G401 (cell line): Measurements from ENCODE around the gene TRAF2. TPM values are rescaled to one million over a fixed set of nuclear protein-coding genes. Genes with fewer than 3 reads are reported as not detected.
"Not testable (repeated sequence)": the region's sequence is repeated elsewhere in the genome, so short reads cannot be mapped to it uniquely, and the experiment has no call there.

ENCODE experiments used
- DNase-seq: peaks from one replicate; pipeline ENCODE4 v3.0.0-alpha.2; 2015; ENCODE audit warnings: low spot score
- in situ Hi-C: cut with HindIII; loops from 2 replicates; pipeline ENCODE4 v1.10.0; 2016; ENCODE audit warnings: low sequenced_read_pairs, mixed read lengths
- total RNA-seq: library from RNA; depleted of rRNA; stranded (reverse); fragments of >200 nt; shearing (Covaris generic); gene quantifications from 2 replicates; pipeline ENCODE4 v1.2.3, GENCODE V29; 2014; rRNA removed

TRAF2 gene, protein sequence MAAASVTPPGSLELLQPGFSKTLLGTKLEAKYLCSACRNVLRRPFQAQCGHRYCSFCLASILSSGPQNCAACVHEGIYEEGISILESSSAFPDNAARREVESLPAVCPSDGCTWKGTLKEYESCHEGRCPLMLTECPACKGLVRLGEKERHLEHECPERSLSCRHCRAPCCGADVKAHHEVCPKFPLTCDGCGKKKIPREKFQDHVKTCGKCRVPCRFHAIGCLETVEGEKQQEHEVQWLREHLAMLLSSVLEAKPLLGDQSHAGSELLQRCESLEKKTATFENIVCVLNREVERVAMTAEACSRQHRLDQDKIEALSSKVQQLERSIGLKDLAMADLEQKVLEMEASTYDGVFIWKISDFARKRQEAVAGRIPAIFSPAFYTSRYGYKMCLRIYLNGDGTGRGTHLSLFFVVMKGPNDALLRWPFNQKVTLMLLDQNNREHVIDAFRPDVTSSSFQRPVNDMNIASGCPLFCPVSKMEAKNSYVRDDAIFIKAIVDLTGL
- 22.6 and 36.3 TPM in 2 replicates for total RNA-seq

DNA sequence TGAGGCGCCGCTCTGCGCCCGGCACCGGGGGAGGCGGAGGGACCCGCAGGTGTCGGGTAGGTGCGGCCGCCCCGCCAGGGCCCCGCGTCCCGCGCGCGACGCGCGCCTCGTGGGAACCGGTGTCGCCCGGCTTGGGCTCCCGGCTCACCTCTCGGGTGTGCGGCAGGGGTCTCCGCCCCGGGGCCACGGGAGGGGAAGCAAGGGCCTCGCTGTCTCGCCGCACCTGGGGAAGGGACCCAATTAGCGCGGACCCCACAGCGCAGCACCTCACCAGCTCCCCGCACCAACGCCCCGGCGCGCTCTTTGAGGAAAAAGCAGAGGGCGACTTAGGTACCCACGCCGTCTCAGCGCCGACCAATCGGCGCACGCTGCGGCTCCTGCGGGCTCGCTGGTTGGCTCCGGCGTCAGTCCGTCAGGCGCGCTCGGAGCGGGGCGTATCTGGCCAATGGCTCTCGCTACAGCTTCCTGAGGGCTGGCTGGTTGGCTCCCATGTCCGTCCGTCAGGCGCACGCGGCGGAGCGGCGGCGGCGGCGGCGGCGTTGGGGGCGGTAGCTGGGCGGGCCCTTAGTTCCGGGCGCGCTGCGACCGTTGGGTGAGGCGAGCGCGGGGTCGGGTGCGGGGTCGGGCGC, at the start of gene TRAF2:
TSS of gene TRAF2 (plus strand) at position 567 of the 629 bp plus-strand sequence. CDS start 12,225 bp downstream, outside the sequence.
- in situ Hi-C loops = loop anchor here (10.0 kb wide), 1 partner anchor 49 kb away; no protein-coding TSS in a partner anchor
- peak; percentile 98 for DNase-seq

GRCh38 chr9:136837146-136837855, 49.0 kb upstream of the TRAF2 start:
- in situ Hi-C loops = no loop called here
- DNase-seq = no peak

GRCh38 chr9:136837856-136838277, 48.4 kb upstream of the TRAF2 start:
- in situ Hi-C loops, DNase-seq: not testable (repeated sequence)

DNA sequence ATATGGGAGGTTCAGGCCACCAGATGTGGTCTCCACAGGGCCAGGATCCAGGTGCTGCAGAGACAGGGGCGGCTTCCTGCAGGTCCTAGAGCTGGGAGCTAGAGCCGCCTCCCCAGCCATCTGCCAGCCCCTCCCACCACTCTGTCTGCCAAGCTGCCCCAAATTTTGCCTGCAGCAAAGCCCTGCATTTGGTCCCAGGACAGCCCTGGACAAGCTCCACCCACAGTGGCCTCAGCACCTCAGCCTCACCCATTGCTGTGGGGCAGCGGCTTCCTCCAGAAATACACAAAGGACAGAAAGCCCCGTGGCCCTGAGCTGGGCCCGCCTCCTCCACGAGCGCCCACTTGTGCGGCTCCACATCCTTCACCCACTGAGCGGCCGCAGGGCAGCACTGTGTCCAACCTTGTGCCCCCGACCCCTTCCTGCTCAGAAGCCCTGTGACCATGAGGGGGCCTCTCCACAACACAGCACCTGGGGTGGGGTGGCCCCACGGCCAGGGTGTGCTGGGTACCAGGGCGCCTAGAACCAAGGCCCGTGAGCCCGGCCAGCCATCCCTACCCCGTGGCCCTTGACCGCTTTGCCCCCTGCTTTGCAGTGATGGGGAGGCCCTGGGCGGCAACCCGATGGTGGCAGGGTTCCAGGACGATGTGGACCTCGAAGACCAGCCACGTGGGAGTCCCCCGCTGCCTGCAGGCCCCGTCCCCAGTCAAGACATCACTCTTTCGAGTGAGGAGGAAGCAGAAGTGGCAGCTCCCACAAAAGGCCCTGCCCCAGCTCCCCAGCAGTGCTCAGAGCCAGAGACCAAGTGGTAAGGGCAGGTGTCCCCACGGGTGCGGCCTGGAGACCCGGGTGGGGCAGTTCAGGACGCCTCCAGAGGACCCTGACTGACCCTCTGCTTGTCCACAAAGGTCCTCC, 47.7 kb upstream of the TRAF2 start:
- peak; percentile 52 for DNase-seq
- in situ Hi-C loops = no loop called here

GRCh38 chr9:136839229-136840139, 46.8 kb upstream of the TRAF2 start:
- no peak for DNase-seq
- in situ Hi-C loops = no loop called here

- in situ Hi-C loops = no loop called here
These were observed 46.0 kb upstream of the TRAF2 start for GRCh38 chr9:136840140-136840876.

DNA sequence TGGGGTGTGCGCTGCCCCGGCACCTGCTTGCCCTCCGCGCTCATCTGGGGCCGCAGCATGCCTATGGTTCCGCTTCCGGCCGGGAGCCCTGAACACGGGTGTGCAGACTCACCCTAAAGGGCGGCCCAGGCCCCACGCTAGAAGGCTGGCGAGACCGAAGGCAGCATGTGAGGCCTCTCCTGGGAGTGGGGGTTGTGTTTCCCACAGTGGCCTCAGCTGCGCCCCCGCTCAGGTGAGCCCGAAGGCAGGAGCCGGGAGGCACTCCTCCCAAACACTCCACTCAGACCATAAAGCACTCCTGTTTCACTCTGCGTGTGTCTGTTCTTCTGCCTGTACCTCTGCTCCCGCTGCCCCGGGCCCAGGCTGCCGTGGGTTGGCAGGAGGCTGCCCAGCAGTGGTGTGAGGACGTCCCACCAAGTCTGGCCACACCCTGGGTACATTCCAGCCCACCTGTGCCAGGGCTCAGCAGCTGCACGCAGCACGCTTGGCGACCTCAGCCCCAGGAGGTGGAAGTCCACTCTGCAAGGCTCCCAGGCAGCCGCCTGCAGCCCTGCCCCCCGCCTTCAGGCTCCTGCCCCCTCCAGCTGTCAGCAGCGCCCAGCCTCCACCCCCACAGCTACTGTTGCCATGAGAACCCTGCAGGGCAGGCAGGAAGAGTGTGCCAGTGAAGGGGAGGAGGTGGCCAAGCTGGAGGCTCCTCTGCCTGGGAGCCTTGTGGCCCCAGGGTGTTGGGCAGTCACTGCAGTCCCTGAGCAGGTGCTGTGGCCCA, 45.3 kb upstream of the TRAF2 start:
- in situ Hi-C loops = no loop called here
- peak; percentile 76 for DNase-seq

More at GRCh38 chr9:136840140-136840876, 46.0 kb upstream of the TRAF2 start:
- no peak for DNase-seq

DNA sequence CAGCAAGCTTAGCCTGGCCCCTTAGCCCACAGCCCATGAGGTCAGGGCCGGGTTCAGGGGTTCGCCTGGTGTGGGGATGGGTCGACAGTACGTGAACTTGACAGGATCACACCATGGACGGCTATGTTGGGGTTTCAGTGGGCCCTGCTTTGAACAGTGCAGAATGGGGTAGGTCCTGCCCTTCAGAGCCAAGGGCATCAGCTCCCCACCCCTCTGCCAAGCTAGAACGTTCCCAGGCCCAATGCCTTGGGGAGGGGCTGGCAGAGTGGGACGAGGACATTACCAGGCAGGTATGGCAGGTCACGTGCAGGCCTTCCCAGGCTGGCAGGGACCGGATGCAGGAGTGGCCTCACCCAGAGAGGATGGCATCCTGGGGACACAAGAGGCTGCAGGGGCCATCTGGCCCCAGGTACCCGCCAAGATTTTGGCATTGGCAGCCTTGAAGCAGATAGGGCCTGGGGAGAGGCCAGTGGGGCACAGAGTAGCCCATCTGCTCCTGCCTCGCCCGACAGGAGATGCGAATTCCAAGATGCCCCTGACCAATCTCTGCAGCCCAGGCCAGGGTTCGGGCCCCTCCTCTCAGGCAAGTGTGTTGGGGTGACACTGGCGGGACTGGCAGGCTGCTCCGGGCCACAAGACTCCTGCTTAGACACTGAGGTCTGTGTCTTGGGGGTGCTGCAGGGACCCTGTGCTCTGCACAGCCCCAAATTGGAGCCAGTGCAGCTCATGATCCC, 44.5 kb upstream of the TRAF2 start:
- DNase-seq = peak; percentile 96
- in situ Hi-C loops = not testable (repeated sequence)

DNA sequence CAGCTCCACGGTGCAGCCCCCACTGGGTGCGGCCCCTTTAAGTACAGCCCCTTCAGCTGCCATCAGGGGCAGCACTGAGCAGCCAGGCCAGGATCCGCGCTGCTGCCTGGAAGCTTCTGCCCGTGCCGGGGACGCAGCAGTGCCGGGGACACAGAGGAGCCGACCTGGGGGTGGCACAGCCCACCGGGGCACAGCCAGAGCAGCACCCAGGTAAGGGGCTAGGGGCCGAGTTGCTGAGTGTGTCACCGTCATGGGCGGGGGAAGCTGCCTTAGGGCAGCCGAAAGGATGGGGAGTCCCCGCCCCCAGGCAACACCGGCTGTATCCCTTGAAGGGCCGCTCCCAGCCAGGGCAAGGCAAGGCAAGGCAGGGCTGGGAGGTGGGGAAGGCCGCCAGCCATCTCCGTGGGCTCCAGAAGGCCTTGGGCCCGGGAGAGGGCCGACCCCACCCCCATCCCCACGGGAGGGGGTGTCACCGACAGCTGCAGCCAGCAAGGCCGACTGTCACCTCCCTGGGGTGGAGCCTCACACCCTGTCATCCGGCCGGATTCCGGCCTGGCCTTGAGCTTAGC, 43.9 kb upstream of the TRAF2 start, which contains the start of gene AJM1:
TSS of gene AJM1 (plus strand) at position 99 of the 569 bp plus-strand sequence. CDS start 1,937 bp downstream, outside the sequence.
- in situ Hi-C loops = not testable (repeated sequence)
- peak; percentile 92 for DNase-seq

- DNase-seq, in situ Hi-C loops: not testable (repeated sequence)
These were observed 43.0 kb upstream of the TRAF2 start for GRCh38 chr9:136843159-136843800.

DNA sequence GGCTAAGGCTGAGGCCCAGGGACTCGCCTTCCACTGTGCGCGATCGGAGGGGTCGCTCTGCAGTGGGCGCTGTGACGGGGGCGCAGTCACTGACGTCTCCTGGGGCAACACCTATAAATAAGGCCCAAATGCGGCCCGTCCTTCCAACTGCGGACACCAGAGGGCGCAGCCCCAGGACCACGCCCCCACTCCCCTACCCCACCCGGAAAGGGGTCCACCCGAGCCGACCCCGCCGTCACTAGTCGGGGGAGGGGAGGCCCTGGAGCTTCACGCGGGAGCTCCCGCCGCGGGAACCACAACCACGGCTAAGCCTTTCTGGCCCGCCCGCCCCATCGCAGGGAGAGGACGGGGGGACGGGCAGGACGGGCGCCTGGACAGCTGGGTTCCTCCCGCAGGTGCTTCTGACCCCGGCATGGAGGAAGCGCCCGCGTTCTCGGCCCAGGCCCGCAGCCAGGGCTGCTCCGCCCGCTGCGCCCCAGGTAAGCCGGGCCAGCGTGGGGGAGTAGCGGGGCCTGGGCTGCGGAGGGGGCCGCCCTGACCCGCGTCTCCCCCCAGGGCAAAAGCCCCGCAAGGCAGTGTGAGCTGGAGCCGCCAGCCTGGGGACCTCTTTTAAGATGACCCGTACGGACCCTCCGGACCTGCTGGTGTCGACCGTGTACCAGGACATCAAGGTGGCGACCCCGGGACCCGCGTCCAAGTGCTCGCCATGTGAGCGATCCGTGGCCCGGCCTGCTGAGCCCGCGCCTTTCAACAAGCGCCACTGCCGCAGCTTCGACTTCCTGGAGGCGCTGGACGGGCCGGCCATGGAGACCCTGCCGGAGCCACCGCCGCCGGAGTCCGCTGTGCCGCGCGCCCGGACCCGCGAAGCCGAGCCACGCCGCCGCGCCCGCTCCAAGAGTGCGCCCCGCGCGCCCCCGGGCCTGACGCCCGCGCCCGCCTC, 42.2 kb upstream of the TRAF2 start:
- in situ Hi-C loops, DNase-seq: not testable (repeated sequence)

DNA sequence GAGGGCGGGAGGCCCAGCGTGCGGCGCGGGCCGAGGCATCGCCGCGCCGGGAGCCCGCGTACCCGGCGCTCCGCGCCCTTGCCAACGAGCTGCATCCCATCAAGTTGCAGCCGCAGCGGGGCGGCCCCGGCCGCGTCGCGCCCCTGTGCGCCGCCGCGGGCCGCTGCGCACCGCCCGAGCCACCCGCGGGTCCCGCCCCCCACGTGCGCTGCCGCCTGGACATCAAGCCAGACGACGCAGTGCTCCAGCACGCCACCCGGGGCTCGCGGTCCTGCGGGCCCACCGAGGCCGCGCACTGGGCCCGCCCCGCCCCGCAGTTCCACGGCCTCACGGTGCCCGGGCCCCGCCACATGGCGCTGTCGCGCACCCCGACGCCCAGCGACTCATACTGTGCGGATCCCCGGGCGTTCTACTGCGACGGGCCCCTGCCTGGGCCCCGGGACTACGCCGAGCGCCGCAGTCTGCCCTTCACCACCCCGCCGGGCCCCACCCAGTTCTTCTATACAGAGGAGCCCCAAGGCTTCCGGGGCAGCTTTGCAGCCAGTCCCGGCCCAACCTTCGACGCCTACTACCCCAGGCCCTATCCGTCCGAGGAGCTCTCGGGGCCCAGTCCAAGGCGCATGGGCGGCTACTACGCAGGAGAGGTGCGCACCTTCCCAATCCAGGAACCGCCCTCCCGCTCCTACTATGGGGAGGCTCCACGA, 41.4 kb upstream of the TRAF2 start:
- in situ Hi-C loops = no loop called here
- DNase-seq = no peak
